ENCODE data around the gene P2RY2.
A peak's percentile ranks its signal among the peaks of the same experiment; 100 is the strongest.

Gene P2RY2

DNA sequence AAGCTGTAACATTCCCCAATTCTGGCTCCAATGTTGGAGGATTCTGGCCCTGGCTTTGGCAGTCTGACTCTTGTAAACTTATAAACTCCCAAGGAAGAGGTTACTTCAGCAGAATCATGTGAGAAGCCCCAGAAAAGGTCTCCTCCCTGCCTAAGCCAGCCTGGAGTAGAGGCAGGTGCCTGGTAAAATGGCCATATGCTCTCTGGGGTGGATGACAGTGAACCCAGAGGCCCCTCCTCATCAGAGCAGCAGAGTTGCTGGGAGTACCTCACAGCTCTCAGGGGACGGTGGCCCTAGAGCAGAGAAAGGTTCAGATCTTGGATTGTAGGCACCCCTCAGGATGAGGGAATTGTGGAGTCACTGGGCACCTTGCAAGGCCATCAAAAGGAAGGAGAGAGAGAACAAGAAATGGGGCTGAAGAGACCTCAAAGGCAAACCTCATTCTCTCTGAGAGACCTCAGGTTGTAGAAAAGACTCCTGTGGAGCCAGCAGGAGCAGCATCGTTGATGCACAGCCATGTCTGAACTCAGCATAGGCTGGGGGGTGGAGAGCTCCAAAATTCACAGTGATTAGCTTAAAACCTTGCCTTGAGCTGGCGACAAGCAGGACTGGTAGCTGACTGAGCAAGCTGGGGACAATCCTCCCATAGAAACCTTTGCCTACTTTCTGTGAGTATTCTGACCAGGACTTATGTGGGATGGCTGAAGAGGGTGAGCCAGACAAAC, 49.2 kb downstream of the P2RY2 start:
- Histone ChIP-seq H3K18ac (ENCODE audit: low read length) (no peak overlapping the region), H2BK12ac (ENCODE audit: low read length) (no peak overlapping the region), H2AK5ac (ENCODE audit: low read depth, low read length) (no peak overlapping the region), H3K27ac (replicated peaks; ENCODE audit: low read length) (no peak overlapping the region), H3K79me1 (ENCODE audit: low read depth, low read length) (no peaks in the 10 kb centered on the region), H3K4me3 (ENCODE audit: low read length in 2 of 2) (no peak overlapping the region), H2BK15ac (ENCODE audit: low read length) (no peak overlapping the region), H3K4me1 (ENCODE audit: control insufficient read depth in 2 of 2, insufficient read depth in 1 of 2, low read depth in 1 of 2, low read length in 2 of 2) (peaks cover 6% of the 10 kb centered on the region in 2 donors), H3K9ac (ENCODE audit: low read depth, low read length, poor library complexity) (no peak overlapping the region), H3K36me3 (replicated peaks in 1 of 2; ENCODE audit: control insufficient read depth in 2 of 2, insufficient read depth in 2 of 2, low read length in 2 of 2) (no peaks in the 10 kb centered on the region), H2BK5ac (ENCODE audit: low read length) (no peak overlapping the region), H4K91ac (ENCODE audit: low read depth, low read length, poor library complexity) (no peak overlapping the region), H3K23ac (ENCODE audit: low read depth, low read length, poor library complexity) (no peak overlapping the region), H2BK120ac (ENCODE audit: low read depth, low read length) (no peak overlapping the region), H3K4me2 (ENCODE audit: insufficient read depth, low read length, poor library complexity, severe bottlenecking) (no peak overlapping the region), H3K27me3 (ENCODE audit: control insufficient read depth in 3 of 3, insufficient read depth in 3 of 3, low read depth in 1 of 3, low read length in 3 of 3) (peaks cover 0 to 42% (median 6%) of the 10 kb centered on the region in 3 experiments), H4K8ac (ENCODE audit: low read depth, low read length) (no peak overlapping the region), H2AFZ (ENCODE audit: low read length) (no peak overlapping the region), H3K9me3 (replicated peaks in 1 of 2; ENCODE audit: control insufficient read depth in 2 of 2, insufficient read depth in 1 of 2, low read depth in 1 of 2, low read length in 2 of 2) (no peaks in the 10 kb centered on the region), H3K14ac (ENCODE audit: low read length) (no peak overlapping the region), H3K4ac (ENCODE audit: low read length) (no peak overlapping the region)
- WGBS, 2 donors (ENCODE audit: extremely low coverage in 2 of 2, insufficient read length in 2 of 2, insufficient replicate concordance in 1 of 2): no CpG with 5 or more reads among the region's 3 CpGs
- no peak for DNase-seq (ENCODE audit: low spot score)

DNA sequence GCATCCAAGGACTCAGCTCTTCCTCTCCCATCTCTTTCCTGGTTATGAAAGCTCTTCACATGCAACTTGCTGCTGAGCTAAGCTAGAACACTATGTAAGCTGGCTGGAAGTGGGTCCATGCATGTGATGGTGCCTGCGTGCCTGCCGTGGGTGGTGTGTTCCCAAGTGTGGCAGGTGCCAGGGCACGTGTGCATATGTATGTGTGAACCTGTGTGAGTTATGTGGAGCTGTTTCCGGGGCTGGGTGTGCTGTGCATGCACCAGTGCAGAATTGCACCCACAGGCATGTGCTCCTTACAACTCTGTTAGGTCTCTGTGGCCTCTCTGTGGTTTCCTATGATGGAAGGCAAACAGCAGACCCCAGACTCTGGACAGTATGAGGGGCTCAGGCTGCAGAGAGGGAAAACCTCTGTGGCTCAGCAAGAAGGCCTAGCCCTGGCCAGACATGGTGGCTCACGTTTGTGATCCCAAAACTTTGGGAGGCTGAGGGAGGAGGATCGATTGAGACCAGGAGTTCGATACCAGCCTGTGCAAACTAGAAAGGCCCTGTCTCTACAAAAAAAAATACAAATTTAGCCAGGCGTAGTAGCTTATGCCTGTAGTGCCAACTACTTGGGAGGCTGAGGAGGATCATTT, 49.9 kb downstream of the P2RY2 start:
- H4K91ac ChIP-seq (ENCODE audit: low read depth, low read length, poor library complexity): no peak overlapping the region
- WGBS, 2 donors (ENCODE audit: extremely low coverage in 2 of 2, insufficient read length in 2 of 2, insufficient replicate concordance in 1 of 2): no CpG with 5 or more reads among the region's 8 CpGs
- no peak overlapping the region for H3K4me2 ChIP-seq (ENCODE audit: insufficient read depth, low read length, poor library complexity, severe bottlenecking)
- H2BK5ac ChIP-seq (ENCODE audit: low read length): no peak overlapping the region
- H2AK5ac ChIP-seq (ENCODE audit: low read depth, low read length): no peak overlapping the region
- H3K36me3 ChIP-seq (replicated peaks in 1 of 2; ENCODE audit: control insufficient read depth in 2 of 2, insufficient read depth in 2 of 2, low read length in 2 of 2): no peaks in the 10 kb centered on the region
- no peak overlapping the region for H2BK15ac ChIP-seq (ENCODE audit: low read length)
- no peaks in the 10 kb centered on the region for H3K79me1 ChIP-seq (ENCODE audit: low read depth, low read length)
- DNase-seq (ENCODE audit: low spot score): no peak
- no peak overlapping the region for H3K27ac ChIP-seq (replicated peaks; ENCODE audit: low read length)
- H3K9me3 ChIP-seq (replicated peaks in 1 of 2; ENCODE audit: control insufficient read depth in 2 of 2, insufficient read depth in 1 of 2, low read depth in 1 of 2, low read length in 2 of 2): no peaks in the 10 kb centered on the region
- no peak overlapping the region for H4K8ac ChIP-seq (ENCODE audit: low read depth, low read length)
- H3K23ac ChIP-seq (ENCODE audit: low read depth, low read length, poor library complexity): peak overlapping the region; percentile 29
- no peak overlapping the region for H3K4me3 ChIP-seq (ENCODE audit: low read length in 2 of 2)
- no peak overlapping the region for H3K9ac ChIP-seq (ENCODE audit: low read depth, low read length, poor library complexity)
- no peak overlapping the region for H3K14ac ChIP-seq (ENCODE audit: low read length)
- H3K27me3 ChIP-seq (ENCODE audit: control insufficient read depth in 3 of 3, insufficient read depth in 3 of 3, low read depth in 1 of 3, low read length in 3 of 3): peaks cover 0 to 47% (median 6%) of the 10 kb centered on the region in 3 experiments
- H2AFZ ChIP-seq (ENCODE audit: low read length): no peak overlapping the region
- no peak overlapping the region for H3K18ac ChIP-seq (ENCODE audit: low read length)
- no peak overlapping the region for H3K4ac ChIP-seq (ENCODE audit: low read length)
- no peak overlapping the region for H2BK12ac ChIP-seq (ENCODE audit: low read length)
- no peak overlapping the region for H2BK120ac ChIP-seq (ENCODE audit: low read depth, low read length)
- H3K4me1 ChIP-seq (ENCODE audit: control insufficient read depth in 2 of 2, insufficient read depth in 1 of 2, low read depth in 1 of 2, low read length in 2 of 2): peaks cover 6 to 8% of the 10 kb centered on the region in 2 donors

DNA sequence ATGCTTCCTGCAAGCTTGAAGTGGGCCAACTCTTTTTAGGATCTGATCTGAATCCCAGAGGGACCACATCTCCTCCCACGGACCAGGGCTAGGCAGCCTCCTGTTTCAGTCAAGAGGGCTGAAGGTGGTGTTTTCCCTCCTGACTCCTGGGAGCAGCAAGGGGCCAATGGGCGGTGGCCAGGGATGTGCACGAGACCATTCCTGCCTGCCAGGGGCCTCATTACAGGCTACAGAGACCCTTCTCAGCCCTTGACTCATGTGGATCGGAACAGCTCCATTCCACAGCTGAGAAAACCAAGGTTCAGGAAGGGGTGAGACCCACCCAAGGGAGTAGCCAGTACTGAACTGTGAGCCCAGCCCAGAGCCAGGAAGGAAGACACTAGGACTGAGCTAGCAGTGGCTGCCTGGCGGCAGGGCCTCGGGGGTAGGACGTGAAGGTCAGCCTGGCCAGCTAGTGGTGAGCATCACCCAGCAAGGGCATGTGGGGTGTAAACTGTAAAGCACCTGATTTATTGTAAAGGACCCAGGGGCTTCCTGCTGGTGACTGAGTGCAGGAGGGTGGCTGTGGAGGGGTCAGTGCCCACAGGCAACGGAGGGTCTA, 50.7 kb downstream of the P2RY2 start:
- Histone ChIP-seq H3K27ac (replicated peaks; ENCODE audit: low read length) (no peak overlapping the region), H4K8ac (ENCODE audit: low read depth, low read length) (no peak overlapping the region)

DNA sequence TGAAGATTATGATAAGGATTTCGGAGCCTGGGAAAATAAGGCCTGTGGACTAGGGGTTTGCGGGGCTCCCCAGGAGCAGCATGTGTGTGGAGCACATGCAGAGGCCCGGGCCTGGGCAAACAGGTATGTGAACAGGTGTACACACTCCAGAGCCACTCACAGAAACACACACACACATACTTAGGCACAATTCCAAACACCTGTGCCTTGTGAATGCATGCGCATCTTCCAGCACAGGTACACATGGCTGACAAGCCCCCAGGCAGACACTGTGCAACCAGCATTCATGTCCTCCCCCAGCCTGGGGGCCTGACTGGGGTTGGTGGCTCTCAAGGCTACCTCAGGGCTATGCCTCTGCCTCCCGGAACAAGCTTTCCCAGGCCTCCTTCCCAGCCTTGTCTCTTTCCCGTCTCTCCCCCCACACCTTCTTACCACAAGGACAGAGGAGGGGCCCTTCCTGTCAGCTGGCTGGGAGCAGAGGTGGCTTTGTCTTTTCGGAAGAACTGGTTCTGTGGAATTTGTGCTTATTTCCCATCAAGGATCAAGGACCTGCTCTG, 51.5 kb downstream of the P2RY2 start:
- no peak overlapping the region for H2BK120ac ChIP-seq (ENCODE audit: low read depth, low read length)
- no peak overlapping the region for H3K27ac ChIP-seq (replicated peaks; ENCODE audit: low read length)
- H4K8ac ChIP-seq (ENCODE audit: low read depth, low read length): no peak overlapping the region
- H2BK12ac ChIP-seq (ENCODE audit: low read length): no peak overlapping the region
- no peak overlapping the region for H3K4ac ChIP-seq (ENCODE audit: low read length)
- no peak overlapping the region for H3K4me2 ChIP-seq (ENCODE audit: insufficient read depth, low read length, poor library complexity, severe bottlenecking)
- no peak for DNase-seq (ENCODE audit: low spot score)
- H3K14ac ChIP-seq (ENCODE audit: low read length): no peak overlapping the region
- no CpG with 5 or more reads among the region's 7 CpGs for WGBS, 2 donors (ENCODE audit: extremely low coverage in 2 of 2, insufficient read length in 2 of 2, insufficient replicate concordance in 1 of 2)
- H3K9me3 ChIP-seq (replicated peaks in 1 of 2; ENCODE audit: control insufficient read depth in 2 of 2, insufficient read depth in 1 of 2, low read depth in 1 of 2, low read length in 2 of 2): no peaks in the 10 kb centered on the region
- peaks cover 0 to 51% (median 6%) of the 10 kb centered on the region in 3 experiments for H3K27me3 ChIP-seq (ENCODE audit: control insufficient read depth in 3 of 3, insufficient read depth in 3 of 3, low read depth in 1 of 3, low read length in 3 of 3)
- no peaks in the 10 kb centered on the region for H3K79me1 ChIP-seq (ENCODE audit: low read depth, low read length)
- peaks cover 6 to 8% of the 10 kb centered on the region in 2 donors for H3K4me1 ChIP-seq (ENCODE audit: control insufficient read depth in 2 of 2, insufficient read depth in 1 of 2, low read depth in 1 of 2, low read length in 2 of 2)
- no peaks in the 10 kb centered on the region for H3K36me3 ChIP-seq (replicated peaks in 1 of 2; ENCODE audit: control insufficient read depth in 2 of 2, insufficient read depth in 2 of 2, low read length in 2 of 2)
- H2AK5ac ChIP-seq (ENCODE audit: low read depth, low read length): peak overlapping the region; percentile 64
- H3K9ac ChIP-seq (ENCODE audit: low read depth, low read length, poor library complexity): peak overlapping the region; percentile 45
- no peak overlapping the region for H2AFZ ChIP-seq (ENCODE audit: low read length)
- no peak overlapping the region for H3K4me3 ChIP-seq (ENCODE audit: low read length in 2 of 2)
- H3K23ac ChIP-seq (ENCODE audit: low read depth, low read length, poor library complexity): no peak overlapping the region
- no peak overlapping the region for H2BK5ac ChIP-seq (ENCODE audit: low read length)
- H4K91ac ChIP-seq (ENCODE audit: low read depth, low read length, poor library complexity): no peak overlapping the region
- H2BK15ac ChIP-seq (ENCODE audit: low read length): no peak overlapping the region
- peak overlapping the region; percentile 40 for H3K18ac ChIP-seq (ENCODE audit: low read length)

More for the DNA sequence above, 50.7 kb downstream of the P2RY2 start:
- peak overlapping the region; percentile 1 for H3K23ac ChIP-seq (ENCODE audit: low read depth, low read length, poor library complexity)
- H2BK12ac ChIP-seq (ENCODE audit: low read length): peak overlapping the region; percentile 65
- H2BK5ac ChIP-seq (ENCODE audit: low read length): no peak overlapping the region
- H2AK5ac ChIP-seq (ENCODE audit: low read depth, low read length): peak overlapping the region; percentile 8
- no peaks in the 10 kb centered on the region for H3K9me3 ChIP-seq (replicated peaks in 1 of 2; ENCODE audit: control insufficient read depth in 2 of 2, insufficient read depth in 1 of 2, low read depth in 1 of 2, low read length in 2 of 2)
- H2BK15ac ChIP-seq (ENCODE audit: low read length): no peak overlapping the region
- H3K18ac ChIP-seq (ENCODE audit: low read length): no peak overlapping the region
- no peak overlapping the region for H3K4ac ChIP-seq (ENCODE audit: low read length)
- DNase-seq (ENCODE audit: low spot score): no peak
- no peak overlapping the region for H2BK120ac ChIP-seq (ENCODE audit: low read depth, low read length)
- no peak overlapping the region for H4K91ac ChIP-seq (ENCODE audit: low read depth, low read length, poor library complexity)
- H3K4me2 ChIP-seq (ENCODE audit: insufficient read depth, low read length, poor library complexity, severe bottlenecking): no peak overlapping the region
- H3K36me3 ChIP-seq (replicated peaks in 1 of 2; ENCODE audit: control insufficient read depth in 2 of 2, insufficient read depth in 2 of 2, low read length in 2 of 2): no peaks in the 10 kb centered on the region
- H3K79me1 ChIP-seq (ENCODE audit: low read depth, low read length): no peaks in the 10 kb centered on the region
- H2AFZ ChIP-seq (ENCODE audit: low read length): no peak overlapping the region
- H3K4me3 ChIP-seq (ENCODE audit: low read length in 2 of 2): no peak overlapping the region
- H3K14ac ChIP-seq (ENCODE audit: low read length): no peak overlapping the region
- peaks cover 6 to 8% of the 10 kb centered on the region in 2 donors for H3K4me1 ChIP-seq (ENCODE audit: control insufficient read depth in 2 of 2, insufficient read depth in 1 of 2, low read depth in 1 of 2, low read length in 2 of 2)
- H3K9ac ChIP-seq (ENCODE audit: low read depth, low read length, poor library complexity): no peak overlapping the region
- WGBS, 2 donors (ENCODE audit: extremely low coverage in 2 of 2, insufficient read length in 2 of 2, insufficient replicate concordance in 1 of 2): no CpG with 5 or more reads among the region's 8 CpGs
- peaks cover 0 to 50% (median 6%) of the 10 kb centered on the region in 3 experiments for H3K27me3 ChIP-seq (ENCODE audit: control insufficient read depth in 3 of 3, insufficient read depth in 3 of 3, low read depth in 1 of 3, low read length in 3 of 3)
